PC-3 (cell line): ENCODE measurements around the gene APOE.

Experiments used
- EZH2 ChIP-seq: fragments of 300-600 bp; sonication (generic); IDR thresholded peaks from one replicate; pipeline ENCODE4 v1.6.1; 2017; ENCODE audit warnings: antibody characterized with exemption, mild to moderate bottlenecking, low read length; ENCODE audit not compliant: unreplicated experiment
- EZH2phosphoT487 ChIP-seq: fragments of 300-600 bp; sonication (generic); IDR thresholded peaks from 2 replicates; pipeline ENCODE4 v1.6.1; 2018; ENCODE audit warnings: mild to moderate bottlenecking, antibody characterized with exemption, low read length, borderline replicate concordance
- TF ChIP-seq, protein P1 (sequence below): fragments of 300-600 bp; sonication (generic); conservative IDR thresholded peaks from 2 replicates; pipeline ENCODE4 v1.5.1; 2017; ENCODE audit warnings: antibody characterized with exemption, low read depth, mild to moderate bottlenecking, low read length

GRCh38 chr19:44874317-44874716, 31.3 kb upstream of the APOE start:
- TF ChIP-seq EZH2 (no peak), EZH2phosphoT487 (no peak)
- TF ChIP-seq, protein P1, sequence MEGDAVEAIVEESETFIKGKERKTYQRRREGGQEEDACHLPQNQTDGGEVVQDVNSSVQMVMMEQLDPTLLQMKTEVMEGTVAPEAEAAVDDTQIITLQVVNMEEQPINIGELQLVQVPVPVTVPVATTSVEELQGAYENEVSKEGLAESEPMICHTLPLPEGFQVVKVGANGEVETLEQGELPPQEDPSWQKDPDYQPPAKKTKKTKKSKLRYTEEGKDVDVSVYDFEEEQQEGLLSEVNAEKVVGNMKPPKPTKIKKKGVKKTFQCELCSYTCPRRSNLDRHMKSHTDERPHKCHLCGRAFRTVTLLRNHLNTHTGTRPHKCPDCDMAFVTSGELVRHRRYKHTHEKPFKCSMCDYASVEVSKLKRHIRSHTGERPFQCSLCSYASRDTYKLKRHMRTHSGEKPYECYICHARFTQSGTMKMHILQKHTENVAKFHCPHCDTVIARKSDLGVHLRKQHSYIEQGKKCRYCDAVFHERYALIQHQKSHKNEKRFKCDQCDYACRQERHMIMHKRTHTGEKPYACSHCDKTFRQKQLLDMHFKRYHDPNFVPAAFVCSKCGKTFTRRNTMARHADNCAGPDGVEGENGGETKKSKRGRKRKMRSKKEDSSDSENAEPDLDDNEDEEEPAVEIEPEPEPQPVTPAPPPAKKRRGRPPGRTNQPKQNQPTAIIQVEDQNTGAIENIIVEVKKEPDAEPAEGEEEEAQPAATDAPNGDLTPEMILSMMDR = no peak
